AG20443 (cell line): ENCODE data around the gene VIM.
"Not testable (repeated sequence)": the region's sequence is repeated elsewhere in the genome, so short reads cannot be mapped to it uniquely, and the experiment has no call there.

Experiments used
- DNase-seq: peaks from one replicate; pipeline ENCODE4 v3.0.0; 2012; ENCODE audit warnings: low spot score, mixed read lengths

The VIM gene

DNA sequence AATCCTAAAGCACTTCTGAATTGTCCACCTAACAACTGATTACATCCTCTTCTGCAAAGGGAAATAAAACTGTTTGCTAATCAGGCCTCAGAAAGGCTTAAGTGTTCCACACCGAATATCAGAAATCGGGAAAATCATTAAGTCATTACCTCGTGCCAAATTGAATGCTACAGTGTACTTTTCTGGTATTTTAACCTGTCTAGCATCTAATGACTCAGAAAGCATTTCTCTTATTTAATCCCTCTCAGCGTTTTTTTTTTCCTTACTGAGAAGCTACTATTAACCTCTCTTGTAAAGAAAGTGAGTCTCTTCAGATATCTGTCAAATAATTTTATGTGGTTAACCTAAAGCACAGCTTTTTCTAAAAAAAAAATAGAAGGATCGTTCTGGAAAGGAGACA is 28.6 kb downstream of the VIM start:
- no peak for DNase-seq

DNA sequence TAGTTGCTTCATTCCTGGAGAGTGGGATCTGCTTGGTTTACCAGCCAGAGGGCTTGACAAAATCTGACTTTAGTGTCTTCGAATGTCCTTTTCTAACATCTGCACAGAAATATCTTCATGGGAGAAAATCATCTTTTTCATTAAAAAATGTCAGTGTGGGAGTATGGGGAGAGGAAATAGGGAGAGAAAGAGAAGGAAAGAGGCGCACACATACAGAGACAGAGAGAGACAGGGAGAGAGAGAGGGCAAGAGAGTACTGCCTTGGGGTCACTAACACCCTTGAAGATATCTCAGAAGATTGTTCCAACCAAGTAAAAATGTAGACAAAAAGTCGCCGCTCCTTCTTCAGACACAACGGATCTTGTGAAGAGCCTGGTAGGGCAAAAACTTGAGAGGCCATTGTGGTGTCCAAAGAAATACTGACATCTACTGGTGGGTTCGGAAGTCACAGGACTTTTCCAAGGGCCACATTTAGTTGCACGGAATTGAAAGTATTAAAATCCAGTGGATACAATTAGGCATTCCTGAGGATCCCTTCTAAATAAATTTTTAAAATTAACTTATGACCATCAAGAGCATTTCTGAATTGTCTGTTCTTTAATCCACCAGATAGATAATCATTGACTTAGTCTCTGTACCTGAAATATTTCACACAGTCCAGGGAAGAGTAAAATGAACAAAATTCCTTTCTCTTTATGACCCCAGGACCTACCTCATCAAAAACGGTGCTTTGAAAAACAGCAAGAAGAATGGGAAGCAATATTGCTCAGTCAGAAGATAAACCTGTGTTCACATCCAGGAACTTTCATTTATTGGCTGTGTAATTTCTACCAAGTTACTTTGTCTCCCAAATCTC is 29.7 kb downstream of the VIM start:
- peak; percentile 79 for DNase-seq

DNA sequence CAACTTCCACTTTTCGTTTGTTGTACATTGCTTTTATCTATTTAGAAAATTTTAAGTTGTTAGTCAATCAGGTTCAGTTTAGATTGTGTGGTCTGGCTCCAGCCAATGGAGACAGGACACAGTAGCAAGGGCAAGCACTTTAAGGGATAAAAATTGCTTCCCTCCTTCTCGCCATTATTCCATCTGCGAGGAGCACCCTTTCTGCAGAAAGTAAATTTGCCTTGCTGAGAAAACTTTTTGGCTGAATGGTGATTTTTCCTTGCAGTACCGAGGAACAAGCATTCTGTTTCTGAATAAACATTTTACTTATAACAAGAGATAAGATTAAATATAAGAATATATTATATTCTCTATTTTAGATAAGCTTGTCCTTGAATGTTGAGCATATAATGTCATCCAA is 34.5 kb downstream of the VIM start:
- DNase-seq, result no peak

DNA sequence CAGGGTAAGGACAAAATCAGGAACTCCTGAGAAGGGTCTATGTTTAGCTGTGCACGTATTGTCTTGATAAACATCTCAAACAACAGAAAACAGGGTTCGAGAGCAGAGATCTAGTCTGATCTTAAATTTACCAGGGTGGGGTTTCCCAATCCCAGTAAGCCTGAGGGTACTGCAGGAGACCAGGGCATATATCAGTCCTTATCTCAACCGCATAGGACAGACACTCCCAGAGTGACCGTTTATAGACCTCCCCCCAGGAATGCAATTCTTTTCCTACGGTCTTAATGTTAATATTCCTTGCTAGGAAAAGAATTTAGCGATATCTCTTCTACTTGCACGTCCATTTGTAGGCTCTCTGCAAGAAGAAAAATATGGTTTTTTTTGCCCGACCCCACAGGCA is 35.5 kb downstream of the VIM start:
- no peak for DNase-seq

DNA sequence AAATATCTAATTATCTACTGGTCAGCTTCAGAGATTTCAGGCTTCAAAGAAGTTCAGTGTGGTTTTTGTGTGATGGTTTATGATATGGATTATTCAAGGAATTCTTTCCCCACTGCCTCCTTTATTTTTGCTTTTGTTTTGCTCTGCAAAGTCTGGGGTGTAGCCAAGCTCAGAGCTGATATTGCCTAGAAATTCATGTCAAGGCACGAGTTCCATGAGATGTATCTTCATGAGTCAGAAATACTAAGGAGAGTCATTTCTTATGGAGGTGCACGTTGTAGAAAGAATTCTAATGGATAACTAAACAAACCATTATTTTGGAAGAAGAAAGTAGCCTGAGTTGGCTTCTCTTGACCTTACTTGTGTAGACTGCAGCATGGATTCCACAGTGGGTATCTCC is 37.4 kb downstream of the VIM start:
- DNase-seq, result no peak

DNA sequence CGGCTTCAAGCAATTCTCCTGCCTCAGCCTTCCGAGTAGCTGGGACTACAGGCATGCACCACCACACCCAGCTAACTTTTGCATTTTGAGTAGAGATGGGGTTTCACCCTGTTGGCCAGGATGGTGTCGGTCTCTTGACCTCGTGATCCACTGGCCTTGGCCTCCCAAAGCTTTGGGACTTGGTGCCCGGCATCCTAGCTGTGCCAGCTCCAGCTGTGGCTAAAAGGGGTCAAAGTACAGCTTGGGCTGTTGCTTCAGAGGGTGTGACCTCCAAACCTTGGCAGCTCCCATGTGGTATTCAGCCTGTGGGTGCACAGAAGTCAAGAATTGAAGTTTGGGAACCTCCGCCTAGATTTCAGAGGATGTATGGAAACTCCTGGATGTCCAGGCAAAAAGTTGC is 38.5 kb downstream of the VIM start:
- not testable (repeated sequence) for DNase-seq

DNA sequence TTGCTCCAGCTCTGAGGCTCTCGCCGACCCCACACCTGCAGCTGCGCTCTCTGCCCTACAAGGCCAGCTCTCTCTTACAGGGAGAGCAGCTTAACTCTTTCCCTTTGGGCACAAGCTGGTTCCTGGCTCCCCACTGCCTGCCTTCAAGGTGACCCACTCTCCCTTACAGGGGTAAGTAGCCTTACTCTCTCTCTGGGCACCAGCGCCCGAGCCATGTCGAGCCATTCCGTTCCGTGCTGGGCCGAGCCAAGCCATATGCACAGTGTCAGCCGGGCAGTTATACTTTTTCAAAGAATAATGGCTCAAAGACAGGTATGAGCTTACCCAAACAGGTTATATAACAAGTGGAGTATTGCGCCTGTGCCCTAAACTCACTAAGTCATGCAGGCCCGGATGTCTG is 44.6 kb downstream of the VIM start:
- no peak for DNase-seq

DNA sequence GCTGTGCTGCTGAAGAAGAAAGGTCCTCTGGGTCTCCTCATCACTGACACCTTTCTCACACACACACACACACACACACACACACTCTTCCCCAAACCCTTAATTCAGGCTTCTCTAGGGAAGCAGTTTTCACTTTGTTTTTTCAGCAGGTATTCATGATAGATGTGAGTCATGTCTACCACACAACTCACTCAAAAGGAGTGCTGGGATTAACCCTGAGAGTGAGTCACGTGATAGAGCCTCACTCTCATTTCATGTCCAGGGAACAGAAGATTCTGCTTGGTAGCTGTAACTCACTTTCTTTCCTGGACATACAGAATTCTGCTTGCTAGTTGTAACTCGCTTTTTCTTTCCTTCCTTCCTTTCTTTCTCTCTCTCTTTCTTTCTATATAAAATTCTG is 45.4 kb downstream of the VIM start:
- DNase-seq, result peak; percentile 25

DNA sequence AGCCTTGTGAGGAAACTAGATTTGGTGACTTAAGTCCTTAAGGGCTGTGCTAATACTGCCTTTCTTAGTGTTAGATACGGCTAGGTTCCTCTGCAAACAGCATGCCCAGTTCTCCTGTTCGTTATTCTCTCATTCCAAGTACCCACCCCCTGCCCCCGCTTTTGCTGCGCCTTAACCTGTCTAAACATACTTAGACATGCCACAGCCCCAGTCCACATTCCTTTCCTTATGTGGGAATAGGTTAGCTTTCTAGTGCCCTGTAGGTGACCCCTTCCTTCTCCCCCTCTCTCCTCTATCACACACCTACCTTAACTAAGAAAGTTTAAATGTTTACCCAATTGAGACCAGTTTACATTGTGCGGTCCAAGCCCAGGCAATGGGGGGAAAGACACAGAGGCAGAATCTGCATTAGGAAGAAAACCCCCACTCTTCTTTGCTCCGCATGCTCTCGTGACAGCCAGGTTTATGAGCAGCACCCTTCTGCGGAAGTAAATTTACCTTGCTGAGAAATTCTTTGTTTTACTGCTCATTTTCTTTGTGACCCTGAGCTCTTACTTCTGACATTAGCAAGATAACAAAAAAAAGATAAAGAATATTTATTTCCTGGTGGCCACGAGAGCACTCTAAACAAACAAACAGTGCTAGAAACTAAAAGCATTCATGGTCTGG is 48.8 kb downstream of the VIM start:
- no peak for DNase-seq

DNA sequence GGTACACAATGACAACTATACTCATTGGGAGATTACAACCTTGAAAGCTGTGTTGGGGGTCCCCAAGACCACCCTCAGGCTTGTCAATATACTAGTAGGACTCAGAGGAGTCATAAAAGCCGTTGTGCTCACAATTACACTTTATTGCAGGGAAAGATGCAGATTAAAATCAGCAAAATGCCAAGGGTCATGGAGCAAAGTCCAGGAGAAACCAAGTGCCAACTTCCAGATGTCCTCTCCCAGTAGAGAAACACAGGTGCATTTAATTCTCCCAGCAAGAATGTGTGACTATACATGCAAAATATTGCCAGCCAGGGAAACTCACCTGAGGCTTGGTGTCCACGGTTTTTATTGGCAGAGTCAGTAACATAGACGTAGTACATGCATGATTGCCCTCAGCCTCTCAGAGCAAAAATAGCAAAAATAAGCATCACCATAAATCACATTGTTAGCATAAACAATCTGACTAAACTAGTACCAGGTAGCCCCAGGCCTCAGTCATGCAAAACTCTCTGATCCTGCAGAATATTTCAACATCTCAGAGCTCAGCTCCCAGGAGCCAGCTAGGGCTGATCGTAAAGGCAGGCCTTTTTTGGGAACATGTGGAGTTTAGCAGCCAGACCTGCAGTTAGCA is 50.7 kb downstream of the VIM start:
- no peak for DNase-seq

DNA sequence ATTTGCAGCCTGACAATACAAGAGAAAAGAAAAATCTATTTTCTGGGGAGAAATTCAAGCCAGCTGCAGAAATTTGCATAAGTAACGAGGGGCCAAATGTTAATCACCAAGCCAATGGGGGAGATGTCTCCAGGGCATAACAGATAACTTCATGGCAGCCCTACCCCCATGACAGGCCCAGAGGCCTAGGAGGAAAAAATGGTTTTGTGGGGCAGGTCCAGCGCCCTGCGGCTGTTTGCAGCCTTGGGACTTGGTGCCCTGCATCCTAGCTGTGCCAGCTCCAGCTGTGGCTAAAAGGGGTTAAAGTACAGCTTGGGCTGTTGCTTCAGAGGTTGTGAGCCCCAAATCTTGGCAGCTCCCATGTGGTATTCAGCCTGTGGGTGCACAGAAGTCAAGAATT is 54.3 kb downstream of the VIM start:
- no peak for DNase-seq

DNA sequence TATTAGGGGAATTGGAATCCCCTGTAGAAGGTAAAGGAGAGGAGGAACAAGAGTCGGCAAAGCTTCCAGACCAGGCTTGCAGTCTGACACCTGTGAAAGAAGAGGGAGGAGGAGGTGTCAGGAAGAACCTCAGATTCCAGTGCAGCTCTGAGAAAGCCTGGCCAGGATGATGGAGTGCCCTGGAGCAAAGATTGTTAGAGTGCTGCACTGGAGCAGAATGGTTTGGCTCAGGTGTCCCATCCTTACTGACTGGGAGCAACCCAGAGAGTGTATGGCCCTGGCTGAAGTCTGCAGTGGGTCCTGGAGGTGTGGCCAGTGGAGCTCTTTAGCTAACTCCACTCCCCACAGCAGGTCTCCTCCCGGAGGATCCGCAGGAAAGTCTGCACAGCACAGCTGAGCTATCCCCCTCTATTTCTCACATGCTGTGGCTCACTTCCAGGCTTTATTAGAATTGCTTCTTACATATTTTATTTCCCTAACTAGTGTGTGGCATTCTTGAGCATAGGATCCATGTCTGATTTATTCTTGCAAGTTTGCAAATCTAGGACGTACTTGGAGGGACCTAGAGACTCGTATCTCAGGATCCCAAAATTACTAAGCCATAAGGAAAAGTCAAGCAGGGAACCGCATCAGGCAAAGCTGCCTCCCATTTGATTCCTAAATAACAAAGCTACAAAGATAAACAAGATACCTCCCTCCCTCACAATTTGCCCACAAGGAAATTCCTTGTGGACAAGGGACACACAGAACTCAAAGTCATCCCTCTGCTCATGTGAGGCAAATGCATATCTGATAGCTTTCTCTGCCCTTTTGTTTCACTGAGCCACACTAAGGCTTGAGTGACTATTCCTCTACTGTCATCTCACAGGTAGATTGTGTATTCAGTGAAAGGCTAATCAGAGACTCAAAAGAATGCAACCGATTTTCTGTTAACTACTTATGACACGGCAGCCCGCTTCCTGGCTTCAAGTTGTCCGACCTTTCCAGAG is 58.8 kb downstream of the VIM start:
- no peak for DNase-seq
